ENCODE results near the gene KCNJ6. TPM values are rescaled to one million over a fixed set of nuclear protein-coding genes. Genes with fewer than 3 reads are reported as not detected.
"Not testable (repeated sequence)": the region's sequence is repeated elsewhere in the genome, so short reads cannot be mapped to it uniquely, and the experiment has no call there.

The KCNJ6 gene
- total and polyA plus RNA-seq, 9 of the 15 experiments (the other 6 are each of a cell fraction or from before 2014, with no cell fraction given): 0.06 to 0.21 (median 0.13) TPM; not detected in 1

GRCh38 chr21:37576929-37577328 is 339.3 kb downstream of the KCNJ6 start:
- TF ChIP-seq ZNF121 (CRISPR knock-in tag; conservative IDR thresholded peaks at IDR 0.05): peak; percentile 93
- H4K20me1 ChIP-seq (replicated peaks; ENCODE audit: control insufficient read depth, insufficient read depth, low read length); H3K9me3 ChIP-seq (replicated peaks; ENCODE audit: control insufficient read depth, insufficient read depth, low read depth, low read length); FAIRE-seq; H3K4me1 ChIP-seq (replicated peaks in 1 of 2; ENCODE audit: control insufficient read depth in 2 of 2, insufficient read depth in 2 of 2, low read length in 2 of 2); H3K27ac ChIP-seq (ENCODE audit: extremely low read depth, low read depth, low read length); H3K36me3 ChIP-seq (ENCODE audit: control insufficient read depth, insufficient read depth, low read length); H3K4me2 ChIP-seq (ENCODE audit: insufficient read depth, low read length); intact Hi-C loops (cut with micrococcal nuclease); ATAC-seq; H2AFZ ChIP-seq (ENCODE audit: low read depth, low read length); in situ Hi-C loops (cut with MboI); H3K27me3 ChIP-seq (ENCODE audit: control insufficient read depth in 2 of 2, insufficient read depth in 2 of 2, low read length in 2 of 2); H3K4me3 ChIP-seq; H3K9me1 ChIP-seq (ENCODE audit: control insufficient read depth, insufficient read depth, low read length); H3K79me2 ChIP-seq (ENCODE audit: control insufficient read depth, insufficient read depth, low read length); BruUV-seq (replicated peaks); DNase-seq (ENCODE audit: extremely low read depth in 1 of 4, low spot score in 3 of 4); H3K9ac ChIP-seq (ENCODE audit: insufficient read depth in 1 of 2, low read depth in 2 of 2, low read length in 2 of 2); POLR2A ChIA-PET; CTCF ChIA-PET (ENCODE audit: low intra/inter-chr PET ratio): not testable (repeated sequence)
- 56% methylated on average over 1 of the region's 1 CpG for WGBS (ENCODE audit: insufficient coverage, low coverage, missing lambda C conversion rate)

GRCh38 chr21:37575580-37575979 is 340.7 kb downstream of the KCNJ6 start:
- Histone ChIP-seq H3K27ac (ENCODE audit: extremely low read depth, low read depth, low read length) (no peak overlapping the region), H3K4me1 (replicated peaks in 1 of 2; ENCODE audit: control insufficient read depth in 2 of 2, insufficient read depth in 2 of 2, low read length in 2 of 2) (peaks cover 0 to 5% of the 10 kb centered on the region in 2 experiments; a peak in 2 of 5 replicates), H3K9me1 (ENCODE audit: control insufficient read depth, insufficient read depth, low read length) (no peaks in the 10 kb centered on the region), H3K36me3 (ENCODE audit: control insufficient read depth, insufficient read depth, low read length) (no peaks in the 10 kb centered on the region), H3K4me3 (no peak overlapping the region), H3K79me2 (ENCODE audit: control insufficient read depth, insufficient read depth, low read length) (no peaks in the 10 kb centered on the region), H2AFZ (ENCODE audit: low read depth, low read length) (peak overlapping the region; percentile 37), H3K27me3 (ENCODE audit: control insufficient read depth in 2 of 2, insufficient read depth in 2 of 2, low read length in 2 of 2) (no peaks in the 10 kb centered on the region; a peak in 1 of 5 replicates), H3K4me2 (ENCODE audit: insufficient read depth, low read length) (no peak overlapping the region; the same call in 1 of the 2 replicates), H3K9ac (ENCODE audit: insufficient read depth in 1 of 2, low read depth in 2 of 2, low read length in 2 of 2) (no peak overlapping the region), H4K20me1 (replicated peaks; ENCODE audit: control insufficient read depth, insufficient read depth, low read length) (no peaks in the 10 kb centered on the region), H3K9me3 (replicated peaks; ENCODE audit: control insufficient read depth, insufficient read depth, low read depth, low read length) (0 out of 2 replicates have a peak, but pooled peaks cover 5% of the 10 kb centered on the region)
- BruUV-seq (replicated peaks): no TSS peak
- intact Hi-C loops (cut with micrococcal nuclease): no loop called here
- FAIRE-seq: no peak
- 37% methylated on average over 11 of the region's 11 CpGs for WGBS (ENCODE audit: insufficient coverage, low coverage, missing lambda C conversion rate)
- POLR2A ChIA-PET: interaction anchor here (0.6 to 1.5 kb wide), 2 partner anchors 11 to 39 kb away, joined by 3 to 12 read pairs; no protein-coding TSS in a partner anchor
- peak in 1 of 4 experiments; percentile 33 for DNase-seq (ENCODE audit: extremely low read depth in 1 of 4, low spot score in 3 of 4)
- in situ Hi-C loops (cut with MboI): no loop called here
- CTCF ChIA-PET (ENCODE audit: low intra/inter-chr PET ratio): no interaction called here
- ATAC-seq: peak; percentile 67
- peak; percentile 54; the same call in 1 of the 2 replicates for TF ChIP-seq ZSCAN29 (IDR thresholded peaks at IDR 0.05)
- no peak for TF ChIP-seq CHAMP1 (IDR thresholded peaks at IDR 0.05)
- no peak for TF ChIP-seq RFX1 (IDR thresholded peaks at IDR 0.05)
- no peak for TF ChIP-seq SETDB1 (IDR thresholded peaks at IDR 0.05; ENCODE audit: low read length)
- peak; percentile 39; the same call in 1 of the 2 replicates for TF ChIP-seq CBFA2T2 (conservative IDR thresholded peaks at IDR 0.05)
- no peak for TF ChIP-seq GTF2E2 (tag; IDR thresholded peaks at IDR 0.05)
- TF ChIP-seq ZNF780A (CRISPR knock-in tag; IDR thresholded peaks at IDR 0.05): no peak
- TF ChIP-seq U2AF1 (optimal IDR thresholded peaks at IDR 0.05; ENCODE audit: low read depth, low read length): no peak
- no peak for TF ChIP-seq CTCFL (IDR thresholded peaks at IDR 0.05; ENCODE audit: borderline replicate concordance, insufficient read depth, low read depth, low read length, poor library complexity, severe bottlenecking)
- TF ChIP-seq RBM34 (IDR thresholded peaks at IDR 0.05; ENCODE audit: borderline replicate concordance, insufficient read depth, low read length): no peak
- TF ChIP-seq ARNT (IDR thresholded peaks at IDR 0.05): no peak

Measured in K562 (cell line).